PC-9 (cell line): Measurements from ENCODE around the gene RNASE8. TPM values are rescaled to one million over a fixed set of nuclear protein-coding genes. Genes with fewer than 3 reads are reported as not detected.

Source experiments
- BruUV-seq: library from RNA; stranded (reverse); fragments of 400-500 nt; replicated peaks from 2 replicates; lab custom pipeline; 2021; lab: Mats Ljungman, UMichigan
- CTCF ChIA-PET: fragments of 300-600 bp; sonication (Branson Sonifier 250); formaldehyde crosslinking; loops from one replicate; lab custom pipeline; 2022; ENCODE audit warnings: antibody characterized with exemption; lab: Charles Lee
- POLR2A ChIA-PET: fragments of 300-600 bp; sonication (Branson Sonifier 250); formaldehyde crosslinking; loops from one replicate; lab custom pipeline; 2022; ENCODE audit warnings: antibody characterized with exemption; ENCODE audit not compliant: unreplicated experiment; lab: Charles Lee
- DNase-seq, 2 experiments: peaks; one replicate each; pipeline versions ENCODE4 v3.0.0 to v3.0.0-alpha.2; 2015 to 2022; ENCODE audit warnings: mixed read lengths in 1 of 2
- H2AFZ ChIP-seq: fragments of 200-600 bp; sonication (generic); 2 replicates; pipeline ENCODE4 v1.8.1; 2017; ENCODE audit warnings: antibody characterized with exemption
- H3F3A ChIP-seq: fragments of 200-600 bp; sonication (generic); 2 replicates; pipeline ENCODE4 v1.8.1; 2017; ENCODE audit warnings: antibody characterized with exemption, mild to moderate bottlenecking, low read depth; ENCODE audit not compliant: insufficient read depth
- H3K27ac ChIP-seq: fragments of 200-600 bp; sonication (generic); 2 replicates; pipeline ENCODE4 v1.6.1; 2016; ENCODE audit warnings: mixed run types
- H3K27me3 ChIP-seq: fragments of 200-600 bp; sonication (generic); 2 replicates; pipeline ENCODE4 v1.6.1; 2016; ENCODE audit warnings: low read depth, mixed run types; ENCODE audit not compliant: insufficient read depth
- H3K36me3 ChIP-seq: fragments of 200-600 bp; sonication (generic); 2 replicates; pipeline ENCODE4 v1.6.1; 2016; ENCODE audit warnings: low read depth, mixed run types
- H3K4me1 ChIP-seq: fragments of 200-600 bp; sonication (generic); replicated peaks from 2 replicates; pipeline ENCODE4 v1.6.1; 2016; ENCODE audit warnings: mixed run types; ENCODE audit not compliant: insufficient read depth
- H3K4me2 ChIP-seq: fragments of 200-600 bp; sonication (generic); 2 replicates; pipeline ENCODE4 v1.6.1; 2017; ENCODE audit warnings: mixed run types
- H3K4me3 ChIP-seq: fragments of 200-600 bp; sonication (generic); 2 replicates; pipeline ENCODE4 v1.6.1; 2016; ENCODE audit warnings: mixed run types
- H3K79me2 ChIP-seq: fragments of 200-600 bp; sonication (generic); 2 replicates; pipeline ENCODE4 v1.6.1; 2017; ENCODE audit warnings: low read depth, mixed run types
- H3K9me2 ChIP-seq: fragments of 200-600 bp; sonication (generic); 2 replicates; pipeline ENCODE4 v1.8.1; 2017; ENCODE audit warnings: mild to moderate bottlenecking; ENCODE audit not compliant: insufficient read depth
- H3K9me3 ChIP-seq: fragments of 200-600 bp; sonication (generic); 2 replicates; pipeline ENCODE4 v1.8.1; 2016; ENCODE audit warnings: low read depth; ENCODE audit not compliant: insufficient read depth
- H4K20me1 ChIP-seq: fragments of 200-600 bp; sonication (generic); 2 replicates; pipeline ENCODE4 v1.8.1; 2017; ENCODE audit not compliant: insufficient read depth
- CTCF ChIP-seq: fragments of 200-600 bp; sonication (generic); conservative IDR thresholded peaks from 2 replicates; pipeline ENCODE4 v1.6.1; 2017; ENCODE audit warnings: mixed run types, antibody characterized with exemption, mild to moderate bottlenecking, moderate library complexity
- EZH2 ChIP-seq: fragments of 200-600 bp; sonication (generic); IDR thresholded peaks from 2 replicates; pipeline ENCODE4 v1.8.0; 2017; ENCODE audit warnings: antibody characterized with exemption, low read depth
- intact Hi-C: fragments of 100-400 bp; cut with micrococcal nuclease; formaldehyde crosslinking; loops from one replicate; pipeline ENCODE4 v1.10.0; 2022; ENCODE audit not compliant: unreplicated experiment
- total RNA-seq: library from RNA; stranded (reverse); gene quantifications from 2 replicates; pipeline ENCODE4 v1.2.3, GENCODE V29; 2021

The RNASE8 gene
- total RNA-seq, 1 experiment from 2014 or later = not detected

DNA sequence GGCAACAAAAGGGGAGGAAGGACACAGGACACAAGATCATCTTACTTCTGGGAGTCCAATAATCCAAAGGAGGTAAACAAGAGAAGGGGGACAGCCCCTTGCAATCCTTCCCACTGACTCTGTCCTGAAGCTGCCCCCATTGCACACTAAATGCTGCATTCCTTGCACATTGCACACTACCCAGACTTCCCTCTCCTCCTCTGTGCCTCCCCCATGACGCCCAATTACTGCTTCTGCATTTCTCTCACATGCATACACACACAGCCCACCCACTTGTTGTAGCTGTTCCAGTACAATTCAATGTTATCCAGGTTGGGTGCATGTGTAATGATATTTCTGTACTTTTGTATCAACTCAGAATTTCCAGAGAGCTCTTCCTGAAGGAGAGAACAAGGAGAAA is 38.3 kb upstream of the RNASE8 start:
- intact Hi-C loops = loop anchor here (10.0 kb wide), 1 partner anchor 45 kb away; no protein-coding TSS in a partner anchor
- no peaks in the 10 kb centered on the region for H3K27me3 ChIP-seq

GRCh38 chr14:21020977-21021545 is 36.6 kb upstream of the RNASE8 start:
- H3K36me3 ChIP-seq = no peaks in the 10 kb centered on the region
- CTCF ChIA-PET = interaction anchor here (0.6 to 0.7 kb wide), 3 partner anchors 9 to 425 kb away, joined by 3 to 17 read pairs (median 5); no protein-coding TSS in a partner anchor
- no peaks in the 10 kb centered on the region for H4K20me1 ChIP-seq
- intact Hi-C loops = no loop called here
- BruUV-seq = no TSS peak
- H3K27me3 ChIP-seq = no peaks in the 10 kb centered on the region
- POLR2A ChIA-PET = interaction anchor here (0.7 kb wide), 1 partner anchor 83 kb away, joined by 3 read pairs; no protein-coding TSS in a partner anchor
- H3K9me3 ChIP-seq = no peaks in the 10 kb centered on the region
- H2AFZ ChIP-seq = no peak overlapping the region
- 0 out of 2 replicates have a peak, but pooled peaks cover 6% of the 10 kb centered on the region for H3K4me1 ChIP-seq
- no peak overlapping the region for H3K4me3 ChIP-seq
- TF ChIP-seq EZH2 = no peak
- no peak for TF ChIP-seq CTCF
- no peak overlapping the region for H3K4me2 ChIP-seq
- no peak overlapping the region for H3K27ac ChIP-seq
- peak in 1 of 2 experiments; percentile 51 for DNase-seq
- no peaks in the 10 kb centered on the region for H3K9me2 ChIP-seq
- no peaks in the 10 kb centered on the region for H3K79me2 ChIP-seq
- H3F3A ChIP-seq = no peaks in the 10 kb centered on the region

More for the DNA sequence above, 38.3 kb upstream of the RNASE8 start:
- Histone ChIP-seq H3K9me3 (no peaks in the 10 kb centered on the region), H3K79me2 (no peaks in the 10 kb centered on the region), H4K20me1 (no peaks in the 10 kb centered on the region), H3K9me2 (no peaks in the 10 kb centered on the region), H3K4me3 (no peak overlapping the region), H3K27ac (no peak overlapping the region), H2AFZ (no peak overlapping the region), H3F3A (no peaks in the 10 kb centered on the region), H3K4me1 (0 out of 2 replicates have a peak, but pooled peaks cover 5% of the 10 kb centered on the region), H3K4me2 (no peak overlapping the region), H3K36me3 (no peaks in the 10 kb centered on the region)
- no TSS peak for BruUV-seq
- ChIA-PET POLR2A (no interaction called here), CTCF (interaction anchor here (0.6 kb wide), 1 partner anchor 46 kb away, joined by 5 read pairs; no protein-coding TSS in a partner anchor)
- no peak for DNase-seq
- no peak for TF ChIP-seq CTCF

DNA sequence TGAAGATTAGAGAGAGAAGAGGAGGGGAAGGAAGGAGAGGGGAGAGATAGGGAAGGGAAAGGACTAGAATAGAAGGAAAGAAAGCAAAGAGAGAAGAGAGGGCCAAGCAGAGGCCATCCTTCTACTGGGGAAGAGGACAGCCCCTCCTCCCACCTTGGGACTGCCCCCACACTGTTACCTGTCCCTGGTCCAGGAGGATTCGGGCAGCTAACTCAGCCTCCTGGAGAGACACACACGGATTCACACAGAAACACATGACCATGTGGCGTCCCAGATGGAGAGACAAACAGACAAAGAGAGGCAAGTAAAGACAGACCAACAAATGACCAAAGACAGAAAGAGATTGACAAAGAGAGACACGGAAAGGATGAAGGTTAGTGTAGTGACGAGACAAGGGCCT is 34.9 kb upstream of the RNASE8 start:
- intact Hi-C loops = no loop called here
- no peaks in the 10 kb centered on the region for H3K27me3 ChIP-seq
- H2AFZ ChIP-seq = no peak overlapping the region
- TF ChIP-seq EZH2 (no peak), CTCF (no peak)
- H3K27ac ChIP-seq = no peak overlapping the region
- DNase-seq = no peak
- no peaks in the 10 kb centered on the region for H3K36me3 ChIP-seq
- H3K79me2 ChIP-seq = no peaks in the 10 kb centered on the region
- no peak overlapping the region for H3K4me3 ChIP-seq
- no TSS peak for BruUV-seq
- ChIA-PET CTCF (no interaction called here), POLR2A (interaction anchor here (0.7 kb wide), 1 partner anchor 234 kb away, joined by 8 read pairs; no protein-coding TSS in a partner anchor)
- no peaks in the 10 kb centered on the region for H3K9me3 ChIP-seq
- H4K20me1 ChIP-seq = no peaks in the 10 kb centered on the region
- H3K4me1 ChIP-seq = 0 out of 2 replicates have a peak, but pooled peaks cover 6% of the 10 kb centered on the region
- H3K9me2 ChIP-seq = no peaks in the 10 kb centered on the region
- H3K4me2 ChIP-seq = no peak overlapping the region
- no peaks in the 10 kb centered on the region for H3F3A ChIP-seq
